Measurements from ENCODE around the gene USF3. TPM values are rescaled to one million over a fixed set of nuclear protein-coding genes. Genes with fewer than 3 reads are reported as not detected.
"Not testable (repeated sequence)": the region's sequence is repeated elsewhere in the genome, so short reads cannot be mapped to it uniquely, and the experiment has no call there.

The USF3 gene
- total and polyA plus RNA-seq, 9 donors, result 4.8 to 18.7 (median 15.6) TPM

- Histone ChIP-seq H3K9me3 (no peaks in the 10 kb centered on the region), H3K4me1 (ENCODE audit: insufficient read depth) (no peaks in the 10 kb centered on the region), H3K4me3 (no peak overlapping the region), H3K36me3 (no peaks in the 10 kb centered on the region), H3K27me3 (no peaks in the 10 kb centered on the region), H3K27ac (no peak overlapping the region)
- WGBS, 3 donors, result 95 to 97% (median 96%) methylated on average over 7 of the region's 7 CpGs
- DNase-seq, result no peak
- intact Hi-C loops (cut with DNase I), result no loop called here
- TF ChIP-seq POLR2A (IDR thresholded peaks at IDR 0.05), result no peak
- TF ChIP-seq, protein P1, sequence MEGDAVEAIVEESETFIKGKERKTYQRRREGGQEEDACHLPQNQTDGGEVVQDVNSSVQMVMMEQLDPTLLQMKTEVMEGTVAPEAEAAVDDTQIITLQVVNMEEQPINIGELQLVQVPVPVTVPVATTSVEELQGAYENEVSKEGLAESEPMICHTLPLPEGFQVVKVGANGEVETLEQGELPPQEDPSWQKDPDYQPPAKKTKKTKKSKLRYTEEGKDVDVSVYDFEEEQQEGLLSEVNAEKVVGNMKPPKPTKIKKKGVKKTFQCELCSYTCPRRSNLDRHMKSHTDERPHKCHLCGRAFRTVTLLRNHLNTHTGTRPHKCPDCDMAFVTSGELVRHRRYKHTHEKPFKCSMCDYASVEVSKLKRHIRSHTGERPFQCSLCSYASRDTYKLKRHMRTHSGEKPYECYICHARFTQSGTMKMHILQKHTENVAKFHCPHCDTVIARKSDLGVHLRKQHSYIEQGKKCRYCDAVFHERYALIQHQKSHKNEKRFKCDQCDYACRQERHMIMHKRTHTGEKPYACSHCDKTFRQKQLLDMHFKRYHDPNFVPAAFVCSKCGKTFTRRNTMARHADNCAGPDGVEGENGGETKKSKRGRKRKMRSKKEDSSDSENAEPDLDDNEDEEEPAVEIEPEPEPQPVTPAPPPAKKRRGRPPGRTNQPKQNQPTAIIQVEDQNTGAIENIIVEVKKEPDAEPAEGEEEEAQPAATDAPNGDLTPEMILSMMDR (IDR thresholded peaks at IDR 0.05), result no peak
- TF ChIP-seq EP300 (IDR thresholded peaks at IDR 0.05), result no peak
These were observed 52.9 kb downstream of the USF3 start for GRCh38 chr3:113643583-113643982.

- TF ChIP-seq, protein P1 (IDR thresholded peaks at IDR 0.05), result no peak
- TF ChIP-seq POLR2A (IDR thresholded peaks at IDR 0.05) (no peak), EP300 (IDR thresholded peaks at IDR 0.05) (no peak)
- WGBS, 3 donors, result 96 to 100% (median 96%) methylated on average over 3 of the region's 3 CpGs
- H3K4me1 ChIP-seq (ENCODE audit: insufficient read depth), result no peaks in the 10 kb centered on the region
- no peaks in the 10 kb centered on the region for H3K9me3 ChIP-seq
- H3K36me3 ChIP-seq, result no peaks in the 10 kb centered on the region
- no peaks in the 10 kb centered on the region for H3K27me3 ChIP-seq
- intact Hi-C loops (cut with DNase I), result no loop called here
- no peak overlapping the region for H3K27ac ChIP-seq
- H3K4me3 ChIP-seq, result no peak overlapping the region
- no peak for DNase-seq
These were observed 57.5 kb downstream of the USF3 start for GRCh38 chr3:113638910-113639309.

- H3K36me3 ChIP-seq, result no peaks in the 10 kb centered on the region
- no peaks in the 10 kb centered on the region for H3K4me1 ChIP-seq (ENCODE audit: insufficient read depth)
- no peak overlapping the region for H3K27ac ChIP-seq
- intact Hi-C loops (cut with DNase I), result no loop called here
- H3K27me3 ChIP-seq, result no peaks in the 10 kb centered on the region
- TF ChIP-seq EP300 (IDR thresholded peaks at IDR 0.05), result no peak
- TF ChIP-seq, protein P1 (IDR thresholded peaks at IDR 0.05), result no peak
- no peak for TF ChIP-seq POLR2A (IDR thresholded peaks at IDR 0.05)
- H3K9me3 ChIP-seq, result no peaks in the 10 kb centered on the region
- 90 to 95% (median 90%) methylated on average over 14 of the region's 14 CpGs for WGBS, 3 donors
- no peak overlapping the region for H3K4me3 ChIP-seq
- no peak for DNase-seq
These were observed 58.7 kb downstream of the USF3 start for GRCh38 chr3:113637756-113638155.

- H3K4me1 ChIP-seq (ENCODE audit: insufficient read depth); intact Hi-C loops (cut with DNase I); H3K4me3 ChIP-seq; H3K9me3 ChIP-seq; H3K36me3 ChIP-seq; H3K27ac ChIP-seq; DNase-seq; H3K27me3 ChIP-seq: not testable (repeated sequence)
- WGBS, 3 donors, result 86 to 91% (median 90%) methylated on average over 7 of the region's 7 CpGs
These were observed 60.4 kb downstream of the USF3 start for GRCh38 chr3:113636034-113636433.

DNA sequence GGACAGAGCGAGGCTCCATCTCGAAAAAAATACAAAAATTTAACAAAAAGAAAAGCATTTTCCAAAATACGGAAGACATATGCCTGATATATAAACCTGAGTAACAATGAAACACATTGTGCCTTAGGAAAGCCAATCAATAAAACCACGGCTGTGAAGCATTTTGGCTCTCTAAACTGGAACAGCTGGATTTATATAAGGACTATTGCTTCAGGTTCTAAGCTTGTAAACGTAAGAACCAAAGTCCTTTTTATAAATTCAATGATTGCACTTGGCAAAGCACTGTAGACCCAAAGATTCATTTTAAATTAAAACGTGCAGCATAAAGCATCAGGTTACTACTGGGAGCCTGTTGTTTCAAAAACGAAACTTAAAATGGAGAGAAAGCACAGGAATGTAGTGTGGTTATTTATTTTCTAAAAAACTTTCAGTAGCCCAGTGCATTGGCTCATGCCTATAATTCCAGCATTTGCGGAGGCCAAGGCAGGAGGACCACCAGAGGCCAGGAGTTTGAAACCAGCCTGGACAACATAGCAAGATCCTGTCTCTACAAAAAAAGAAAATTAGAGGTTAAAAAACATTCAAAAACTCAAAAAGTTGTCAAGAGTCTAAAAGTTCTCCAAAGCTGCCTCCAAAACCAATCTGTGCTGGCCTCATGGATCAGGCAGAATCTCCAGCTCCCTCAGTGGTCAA lies 61.5 kb downstream of the USF3 start:
- no peaks in the 10 kb centered on the region for H3K9me3 ChIP-seq
- TF ChIP-seq POLR2A (IDR thresholded peaks at IDR 0.05), result no peak
- TF ChIP-seq, protein P1 (IDR thresholded peaks at IDR 0.05), result no peak
- intact Hi-C loops (cut with DNase I), result no loop called here
- H3K27ac ChIP-seq, result no peak overlapping the region
- no peak overlapping the region for H3K4me3 ChIP-seq
- H3K4me1 ChIP-seq (ENCODE audit: insufficient read depth), result no peaks in the 10 kb centered on the region
- DNase-seq, result no peak
- 81 to 83% (median 82%) methylated on average over 8 of the region's 8 CpGs for WGBS, 3 donors
- H3K27me3 ChIP-seq, result no peaks in the 10 kb centered on the region
- H3K36me3 ChIP-seq, result no peaks in the 10 kb centered on the region

Measured in ovary (tissue), 9 donors.